ENCODE results near the gene SRCIN1.
A peak's percentile ranks its signal among the peaks of the same experiment; 100 is the strongest.

Gene SRCIN1

GRCh38 chr17:38566666-38567031 is 39.1 kb downstream of the SRCIN1 start:
- no peak for DNase-seq

DNA sequence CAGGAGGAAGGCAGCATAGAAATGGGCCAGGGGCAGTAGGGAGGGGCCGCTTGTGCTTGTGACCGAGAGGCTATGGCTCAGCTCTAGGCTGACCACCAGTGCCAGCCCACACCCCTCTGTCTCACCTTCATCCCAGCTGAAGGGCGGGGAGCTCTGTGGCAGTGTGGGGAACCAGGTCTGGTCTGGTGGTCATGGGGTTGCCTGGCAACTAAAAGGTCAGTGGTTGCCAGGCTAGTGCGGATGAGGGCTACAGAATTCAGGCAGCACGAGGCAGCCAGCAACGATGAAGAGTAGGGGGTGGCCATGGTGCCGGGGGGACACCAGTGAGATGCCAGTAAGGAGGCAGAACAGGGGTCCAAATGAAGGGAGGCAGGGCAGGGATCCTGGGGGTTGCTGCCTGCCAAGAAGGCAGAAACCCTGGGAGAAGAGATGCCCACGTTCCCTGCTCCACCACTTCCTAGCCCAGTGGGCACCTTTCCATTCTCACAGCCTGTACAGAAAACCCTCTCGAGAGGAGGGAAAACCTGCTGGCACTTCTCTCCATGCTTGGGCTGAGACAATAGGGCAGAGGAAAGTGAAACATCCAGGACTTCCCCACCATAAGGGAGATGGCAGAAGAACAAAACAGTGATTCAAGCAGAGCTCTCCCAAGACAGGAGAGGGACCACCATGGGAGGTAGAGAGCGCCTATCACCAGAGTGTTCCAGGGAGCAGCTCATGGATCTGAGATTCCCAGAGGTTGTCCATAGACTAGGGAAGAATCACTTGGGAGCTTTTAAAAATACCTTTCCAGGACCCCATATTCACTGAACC is 39.7 kb downstream of the SRCIN1 start:
- DNase-seq = peak in 4 of 58 donors; percentile 23 to 47 (median 42)

- peak in 13 of 58 donors; percentile 12 to 63 (median 28) for DNase-seq
These were observed 40.9 kb downstream of the SRCIN1 start for GRCh38 chr17:38564869-38565268.

- DNase-seq = no peak
These were observed 41.4 kb downstream of the SRCIN1 start for GRCh38 chr17:38564254-38564837.

GRCh38 chr17:38563362-38564253 is 42.1 kb downstream of the SRCIN1 start:
- no peak for DNase-seq

GRCh38 chr17:38562903-38563302 is 42.8 kb downstream of the SRCIN1 start:
- DNase-seq = no peak

GRCh38 chr17:38562215-38562569 is 43.6 kb downstream of the SRCIN1 start:
- DNase-seq = no peak

GRCh38 chr17:38561416-38562214 is 44.1 kb downstream of the SRCIN1 start:
- DNase-seq = no peak

DNA sequence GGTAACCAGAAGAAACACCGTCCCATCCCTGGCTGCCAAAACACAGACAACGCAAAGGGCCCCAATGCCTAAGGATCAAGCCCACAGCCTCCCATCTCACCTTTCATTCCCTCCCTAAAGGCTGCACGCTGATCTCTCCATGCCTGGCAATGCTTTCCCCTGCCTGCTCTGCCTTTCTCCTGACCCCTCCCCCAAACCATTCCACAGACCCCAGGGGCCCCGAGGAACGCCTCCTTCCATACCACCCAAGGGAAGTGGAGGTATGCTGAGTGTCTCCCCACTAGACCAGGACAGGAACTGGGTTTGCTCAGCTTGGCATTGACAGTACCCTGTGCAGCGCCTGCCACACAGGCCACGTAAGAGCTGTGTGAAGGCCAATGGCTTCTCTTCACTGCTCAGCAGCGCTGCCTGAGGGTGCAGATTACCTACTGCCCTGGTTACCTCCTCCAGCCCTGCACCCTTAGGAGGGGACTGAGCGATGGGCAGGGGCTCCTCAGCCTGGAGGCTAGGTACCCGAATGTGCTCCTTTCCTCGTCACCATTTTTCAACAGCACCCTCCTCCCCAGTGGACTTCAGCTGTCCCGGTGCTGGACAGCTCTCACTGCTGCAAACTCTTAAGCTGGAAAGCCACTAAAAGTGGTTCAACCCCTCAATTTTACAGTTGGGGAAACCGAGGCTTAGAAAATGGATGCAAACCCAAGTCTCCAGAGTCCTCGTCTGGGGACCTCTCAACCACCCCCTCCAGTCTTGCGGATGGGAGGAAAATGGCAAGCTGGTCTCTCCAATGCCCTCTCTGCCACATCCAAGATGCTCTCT is 45.0 kb downstream of the SRCIN1 start:
- no peak for DNase-seq

DNA sequence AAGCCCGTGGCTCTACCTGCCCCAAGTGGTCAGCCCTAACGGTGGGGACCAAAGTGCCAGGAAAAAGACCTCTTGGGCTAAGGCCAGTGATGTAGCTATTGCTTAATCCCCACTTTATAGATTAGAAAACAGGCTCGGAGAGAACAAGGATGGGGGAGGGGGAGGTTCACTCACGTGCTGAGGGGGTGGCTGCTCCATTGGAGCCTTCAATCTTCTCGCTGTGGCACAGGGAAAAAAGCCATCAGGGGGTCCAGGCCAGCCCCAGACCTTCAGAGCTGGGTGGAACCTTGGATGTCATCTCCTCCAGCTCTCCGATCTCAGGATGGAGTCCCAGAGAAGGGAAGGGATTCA is 45.9 kb downstream of the SRCIN1 start:
- DNase-seq = no peak

DNA sequence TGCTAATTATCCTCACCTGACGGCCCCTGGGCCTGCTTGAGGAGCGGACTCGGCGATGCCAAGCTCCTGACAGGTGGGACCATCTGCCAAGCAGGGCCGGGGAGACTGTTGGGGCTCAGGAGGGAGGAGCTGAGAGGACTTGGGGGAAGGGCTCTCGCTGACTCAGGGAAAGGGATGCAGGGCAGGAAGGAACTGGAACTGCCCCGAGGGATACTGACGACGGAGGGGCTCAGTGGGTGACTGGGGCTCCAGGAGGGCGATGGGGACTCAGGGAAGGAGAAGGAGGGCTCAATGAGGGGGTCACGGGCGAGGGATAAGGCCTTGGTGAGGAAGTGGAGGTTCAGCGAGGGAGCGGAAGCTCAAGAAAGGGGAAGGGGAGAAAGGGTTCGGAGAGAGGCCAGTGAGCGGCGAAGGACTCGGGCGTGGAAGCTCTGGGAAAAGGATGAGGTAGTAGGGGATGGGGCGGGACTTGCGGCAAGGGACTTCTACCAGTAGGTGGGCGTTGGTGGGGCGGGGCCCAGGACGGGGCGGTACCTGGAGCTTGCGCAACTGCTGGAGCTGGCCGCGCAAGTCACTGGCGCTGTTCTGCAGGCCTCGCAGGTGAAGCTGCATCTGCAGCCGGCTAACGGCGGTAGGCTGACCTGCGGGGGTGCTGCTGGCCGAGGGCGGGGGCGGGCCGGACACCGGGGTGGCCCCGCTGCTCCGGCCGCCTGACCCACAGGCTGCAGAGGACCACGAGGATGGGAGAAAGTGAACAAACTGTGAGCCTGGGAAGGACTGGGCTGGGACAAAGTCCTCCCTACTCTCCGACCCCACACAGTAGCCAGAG is 46.5 kb downstream of the SRCIN1 start:
- DNase-seq = peak in 19 of 58 donors; percentile 15 to 58 (median 40)

- peak in 3 of 58 donors; percentile 20 to 53 (median 39) for DNase-seq
These were observed 47.1 kb downstream of the SRCIN1 start for GRCh38 chr17:38558728-38559050.

DNA sequence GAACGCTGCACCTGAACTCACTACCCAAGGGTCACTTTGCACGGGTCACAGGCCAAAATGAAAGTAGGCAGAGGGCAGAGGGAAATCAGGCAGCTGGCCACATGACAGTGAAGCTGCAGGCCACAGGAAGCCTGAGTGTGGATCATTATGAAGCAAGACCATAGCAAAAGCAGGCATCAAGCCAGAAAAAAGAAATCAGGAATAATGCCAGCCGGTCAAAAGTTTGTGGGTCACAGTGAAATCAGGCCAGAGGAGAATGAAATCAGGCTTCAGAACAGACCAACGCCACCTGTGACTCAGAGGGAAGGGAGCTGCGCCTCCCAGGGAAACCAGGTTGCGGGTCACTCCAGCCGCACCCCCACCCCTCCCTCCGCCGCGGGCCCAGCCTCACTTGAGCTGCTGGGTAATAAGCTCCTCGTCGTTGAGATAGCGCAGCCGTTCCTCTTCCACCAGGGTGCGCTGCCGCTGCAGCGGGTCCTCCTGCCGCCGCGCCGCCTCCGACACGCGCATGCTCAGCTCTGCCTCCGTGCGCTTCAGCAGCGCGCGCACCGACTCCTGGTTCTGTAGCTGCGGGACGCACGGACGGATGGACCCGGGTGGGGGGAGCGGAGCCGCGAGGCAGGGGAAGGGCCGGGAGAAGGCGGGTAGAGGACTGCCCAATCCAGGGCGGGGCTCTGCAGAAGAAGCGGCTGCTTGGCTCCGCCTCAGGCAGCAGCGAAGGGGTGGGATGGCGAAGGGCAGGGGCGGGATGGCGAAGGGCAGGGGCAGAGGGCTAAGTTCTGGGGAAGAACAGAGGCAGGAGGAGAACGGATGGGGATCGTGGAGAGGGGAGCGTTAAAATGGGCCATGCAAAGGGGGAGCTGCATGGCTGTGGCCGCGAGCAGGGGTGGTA is 47.7 kb downstream of the SRCIN1 start:
- DNase-seq = peak in 57 of 58 donors; percentile 36 to 93 (median 84)

- no peak for DNase-seq
These were observed 48.4 kb downstream of the SRCIN1 start for GRCh38 chr17:38557396-38557795.

DNA sequence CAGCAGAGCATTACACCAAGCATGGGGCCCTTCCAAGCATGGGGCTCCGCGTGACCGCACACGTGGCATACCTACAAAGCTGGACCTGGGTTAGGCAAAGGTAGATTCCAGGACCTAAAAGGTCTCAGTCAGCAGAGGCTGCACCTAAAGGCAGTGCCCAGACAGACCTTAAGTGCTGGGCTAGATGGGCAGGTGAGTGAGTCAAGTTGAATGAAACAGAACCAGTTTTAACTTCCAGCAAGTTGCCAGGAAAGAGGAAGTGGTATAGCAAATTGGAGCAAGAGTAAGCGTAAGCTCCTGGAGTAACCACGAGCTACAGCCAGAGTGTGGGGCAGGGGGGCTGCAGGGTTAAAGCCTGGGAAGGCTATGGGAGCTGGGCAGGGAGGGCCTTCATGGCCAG is 49.5 kb downstream of the SRCIN1 start:
- no peak for DNase-seq

GRCh38 chr17:38554430-38555350 is 51.1 kb downstream of the SRCIN1 start:
- no peak for DNase-seq

DNA sequence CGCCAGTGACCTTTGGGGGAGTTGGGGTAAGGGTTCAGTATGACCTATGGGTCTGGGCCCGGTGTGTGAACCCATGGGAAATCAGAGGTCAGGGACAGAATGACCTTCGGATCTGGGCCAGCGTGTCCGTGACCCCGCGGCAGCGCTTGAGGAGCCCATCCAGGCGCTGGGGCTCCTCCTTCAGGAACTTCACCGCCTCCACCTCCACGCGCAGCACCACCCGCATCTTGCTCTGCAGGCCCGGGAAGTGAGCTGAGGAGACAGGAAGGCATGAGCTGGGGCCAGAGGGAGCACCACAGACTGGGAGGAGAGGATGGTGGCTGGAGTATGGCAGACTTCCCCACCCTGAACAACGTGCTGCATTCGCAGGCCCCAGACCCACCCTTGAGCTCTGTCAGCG is 53.4 kb downstream of the SRCIN1 start:
- no peak for DNase-seq
